ENCODE measurements around the gene TMEM259. TPM values are rescaled to one million over a fixed set of nuclear protein-coding genes. Genes with fewer than 3 reads are reported as not detected.

TMEM259 gene
- total RNA-seq, 1 donor from 2014 or later, result 72.3 TPM

- ATAC-seq, result peak; percentile 70
Measured at GRCh38 chr19:982567-983170, 38.3 kb downstream of the TMEM259 start.

GRCh38 chr19:980133-980998, 40.6 kb downstream of the TMEM259 start:
- ATAC-seq, result no peak

GRCh38 chr19:979318-979741, 41.6 kb downstream of the TMEM259 start:
- ATAC-seq, result no peak

DNA sequence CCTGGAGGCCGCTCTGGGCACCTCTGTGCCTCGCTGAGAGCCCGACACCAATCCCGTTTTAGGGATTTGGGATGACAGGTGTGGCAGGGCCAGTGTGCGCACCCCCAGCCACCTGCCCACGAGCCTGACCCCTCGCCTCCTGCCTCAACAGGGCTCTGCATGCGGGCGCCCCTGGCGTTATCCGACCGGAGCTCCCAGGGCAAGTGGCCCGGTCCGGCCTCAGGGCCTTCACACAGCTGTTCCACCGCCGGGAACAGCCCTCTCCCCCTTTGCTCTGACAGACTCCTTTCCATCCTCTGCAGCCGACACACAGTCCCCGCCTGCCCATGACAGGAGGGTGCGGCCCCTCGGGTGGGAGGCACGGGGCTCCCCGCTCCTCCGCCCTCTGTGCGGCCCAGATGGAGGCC, 43.9 kb downstream of the TMEM259 start:
- peak; percentile 8 for ATAC-seq

DNA sequence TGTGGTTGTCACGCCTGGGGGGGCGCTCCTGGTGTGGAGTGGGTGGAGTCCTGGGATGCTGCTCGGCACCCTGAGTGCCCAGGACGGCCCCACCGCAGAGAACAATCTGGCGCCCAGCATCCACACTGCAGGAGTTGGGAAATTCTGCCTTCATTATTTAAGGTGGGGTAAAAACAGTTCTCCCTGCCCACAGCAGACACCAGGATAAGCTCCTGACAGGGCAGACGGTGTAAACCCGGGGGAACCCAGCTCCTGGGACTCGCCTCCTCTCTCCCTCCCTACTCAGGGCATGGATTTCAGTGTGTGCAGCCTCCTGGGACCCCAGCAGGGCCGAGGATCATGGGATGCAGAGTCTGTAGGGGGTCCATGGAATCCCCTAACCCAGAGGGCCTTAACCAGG, 44.4 kb downstream of the TMEM259 start:
- no peak for ATAC-seq

DNA sequence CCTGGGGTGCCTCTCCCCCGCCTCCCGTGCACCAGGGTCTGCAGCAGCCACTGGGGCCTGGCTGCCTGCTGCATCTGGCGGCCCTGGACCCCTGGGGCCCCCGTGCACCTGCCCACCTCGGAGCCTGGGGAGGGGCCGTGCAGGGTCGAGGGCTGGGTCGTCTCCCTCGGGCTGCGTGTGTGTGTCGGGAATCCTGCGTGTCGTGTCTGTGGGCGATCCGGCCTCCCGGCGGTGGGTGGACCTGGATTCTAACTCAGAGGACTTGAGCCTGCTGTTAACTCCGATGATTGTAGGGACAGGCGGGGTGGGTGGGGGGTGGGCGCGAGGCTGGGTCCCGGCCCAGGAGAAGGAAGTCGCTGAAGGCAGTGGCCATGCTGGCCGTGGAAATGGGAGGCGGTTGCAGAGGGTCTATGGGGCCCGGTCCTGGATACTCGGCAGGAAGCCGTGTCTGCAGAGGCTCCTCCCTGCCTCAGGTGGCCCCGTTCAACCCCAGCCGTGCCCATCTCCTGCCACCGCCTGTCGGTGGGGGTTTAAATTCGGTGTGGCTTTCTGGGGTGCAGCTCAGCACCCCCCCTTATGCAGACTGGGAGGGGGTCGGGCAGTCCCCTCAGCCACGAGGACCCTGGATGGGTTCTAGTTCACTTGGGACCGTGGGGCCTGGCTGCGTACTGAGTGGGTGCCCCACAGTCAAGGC, 46.2 kb downstream of the TMEM259 start:
- ATAC-seq, result peak; percentile 18

DNA sequence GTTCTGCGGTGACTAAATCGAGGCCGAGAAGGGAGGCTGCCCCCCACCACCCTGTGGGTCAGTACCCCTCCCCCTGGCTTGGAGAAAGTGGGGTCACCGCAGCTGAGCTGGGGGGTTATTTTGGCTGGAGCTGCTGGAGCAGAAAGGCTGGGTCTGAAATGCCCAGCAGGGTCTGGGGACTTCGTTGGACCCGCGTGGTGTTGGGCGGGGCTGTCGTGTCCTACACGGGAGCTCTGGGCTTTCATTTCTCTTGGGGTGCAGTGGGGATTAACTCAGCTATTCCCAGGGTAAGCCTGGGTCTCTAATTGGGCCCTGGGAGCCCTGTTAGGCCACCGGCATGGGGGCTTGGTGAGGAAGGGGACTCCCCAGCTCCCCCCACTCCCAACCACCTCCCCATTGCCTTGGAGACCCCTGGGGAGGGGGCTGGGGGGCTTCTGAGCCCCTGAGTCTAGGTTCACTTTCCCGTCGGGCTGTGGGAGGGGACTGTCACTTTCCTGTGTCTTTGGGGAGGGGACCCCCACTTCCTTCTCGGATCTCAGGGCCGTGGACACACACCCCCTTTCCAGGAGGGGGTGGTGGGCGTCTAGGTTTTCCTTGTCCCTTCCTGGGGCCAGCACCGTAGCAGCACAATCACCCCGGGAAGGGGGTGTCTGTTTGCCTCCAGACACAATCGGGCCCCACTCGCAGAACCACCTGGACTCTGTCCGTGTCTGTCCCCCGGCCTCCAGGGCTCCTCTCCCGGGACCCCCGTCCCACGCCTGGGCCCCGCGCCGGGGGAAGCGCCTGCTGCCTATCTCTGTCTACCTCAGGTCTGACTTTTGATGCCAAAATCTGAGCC, 47.0 kb downstream of the TMEM259 start:
- no peak for ATAC-seq

DNA sequence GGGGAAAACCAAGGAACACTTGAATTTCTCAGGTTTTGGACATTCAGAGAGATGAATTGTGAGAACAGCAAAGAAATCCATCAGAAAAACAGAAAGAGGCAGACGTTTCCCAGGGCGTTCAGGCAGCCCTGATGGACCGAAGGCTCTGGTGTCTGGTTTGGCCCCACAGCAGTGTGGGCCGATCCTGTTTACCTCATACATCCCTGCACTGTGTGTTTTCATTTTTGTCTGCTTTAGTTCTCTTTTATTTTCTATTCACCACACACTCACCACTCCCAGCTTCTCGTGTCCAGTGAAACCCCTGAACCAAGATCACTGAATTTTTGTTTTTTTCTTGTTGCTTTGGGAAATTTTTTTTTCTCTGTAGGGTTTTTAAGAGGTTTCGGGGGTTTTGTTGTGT, 48.6 kb downstream of the TMEM259 start:
- ATAC-seq, result no peak

DNA sequence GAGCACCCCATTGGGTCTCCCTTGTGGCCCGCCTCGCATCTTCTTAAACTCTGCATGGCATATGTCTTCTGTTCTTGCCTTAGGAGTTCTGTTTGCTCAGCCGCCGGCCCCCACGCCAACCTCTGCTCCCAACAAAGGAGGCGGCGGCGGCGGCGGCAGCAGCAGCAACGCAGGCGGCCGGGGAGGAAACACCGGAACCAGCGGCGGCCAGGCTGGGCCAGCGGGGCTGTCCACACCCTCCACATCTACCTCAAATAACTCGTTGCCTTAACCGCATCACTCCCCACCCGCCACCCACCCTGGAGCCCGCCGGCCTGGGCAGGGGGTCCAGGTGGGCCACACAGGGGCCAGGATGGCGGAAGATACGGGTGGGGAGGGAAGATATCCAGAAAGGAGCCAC, 49.1 kb downstream of the TMEM259 start:
- no peak for ATAC-seq

DNA sequence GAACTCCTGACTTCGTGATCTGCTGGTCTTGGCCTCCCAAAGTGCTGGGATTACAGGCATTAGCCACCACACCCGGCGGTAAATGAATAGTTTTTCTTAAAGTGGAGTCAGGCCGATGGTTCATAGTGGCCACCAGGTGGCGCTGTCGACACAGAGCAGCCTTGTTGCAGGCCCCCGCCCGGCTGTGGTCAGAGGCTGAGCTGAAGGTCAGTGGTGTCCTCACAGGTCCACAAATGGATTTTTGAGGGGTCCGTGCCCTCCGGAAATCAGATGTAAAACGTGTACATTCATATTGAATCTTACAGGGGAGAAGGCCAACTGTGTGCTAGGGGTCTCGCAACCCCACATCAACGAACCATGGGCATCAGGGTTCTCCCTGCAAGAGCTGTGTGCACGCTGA, 50.2 kb downstream of the TMEM259 start:
- ATAC-seq, result no peak

DNA sequence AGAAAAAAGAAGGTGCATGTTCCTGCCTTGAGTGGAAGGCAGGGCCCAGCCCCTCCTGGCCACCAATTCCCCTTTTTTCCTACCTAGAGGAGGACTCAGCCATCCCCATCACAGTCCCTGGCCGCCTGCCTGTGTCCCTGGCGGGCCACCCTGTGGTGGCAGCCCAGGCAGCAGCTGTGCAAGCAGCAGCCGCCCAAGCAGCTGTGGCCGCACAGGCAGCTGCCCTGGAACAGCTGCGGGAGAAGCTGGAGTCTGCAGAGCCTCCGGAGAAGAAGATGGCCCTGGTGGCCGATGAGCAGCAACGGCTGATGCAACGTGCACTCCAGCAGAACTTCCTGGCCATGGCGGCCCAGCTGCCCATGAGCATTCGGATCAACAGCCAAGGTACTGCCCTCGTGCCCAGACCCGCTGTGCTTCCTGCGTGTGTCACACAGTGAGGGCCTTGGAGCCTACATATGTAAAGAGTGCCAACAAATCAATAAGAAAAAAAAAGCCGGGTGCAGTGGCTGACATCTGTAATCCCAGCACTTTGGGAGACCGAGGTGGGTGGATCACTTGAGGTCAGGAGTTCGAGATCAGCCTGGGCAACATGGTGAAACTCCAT, 54.3 kb downstream of the TMEM259 start:
- no peak for ATAC-seq

DNA sequence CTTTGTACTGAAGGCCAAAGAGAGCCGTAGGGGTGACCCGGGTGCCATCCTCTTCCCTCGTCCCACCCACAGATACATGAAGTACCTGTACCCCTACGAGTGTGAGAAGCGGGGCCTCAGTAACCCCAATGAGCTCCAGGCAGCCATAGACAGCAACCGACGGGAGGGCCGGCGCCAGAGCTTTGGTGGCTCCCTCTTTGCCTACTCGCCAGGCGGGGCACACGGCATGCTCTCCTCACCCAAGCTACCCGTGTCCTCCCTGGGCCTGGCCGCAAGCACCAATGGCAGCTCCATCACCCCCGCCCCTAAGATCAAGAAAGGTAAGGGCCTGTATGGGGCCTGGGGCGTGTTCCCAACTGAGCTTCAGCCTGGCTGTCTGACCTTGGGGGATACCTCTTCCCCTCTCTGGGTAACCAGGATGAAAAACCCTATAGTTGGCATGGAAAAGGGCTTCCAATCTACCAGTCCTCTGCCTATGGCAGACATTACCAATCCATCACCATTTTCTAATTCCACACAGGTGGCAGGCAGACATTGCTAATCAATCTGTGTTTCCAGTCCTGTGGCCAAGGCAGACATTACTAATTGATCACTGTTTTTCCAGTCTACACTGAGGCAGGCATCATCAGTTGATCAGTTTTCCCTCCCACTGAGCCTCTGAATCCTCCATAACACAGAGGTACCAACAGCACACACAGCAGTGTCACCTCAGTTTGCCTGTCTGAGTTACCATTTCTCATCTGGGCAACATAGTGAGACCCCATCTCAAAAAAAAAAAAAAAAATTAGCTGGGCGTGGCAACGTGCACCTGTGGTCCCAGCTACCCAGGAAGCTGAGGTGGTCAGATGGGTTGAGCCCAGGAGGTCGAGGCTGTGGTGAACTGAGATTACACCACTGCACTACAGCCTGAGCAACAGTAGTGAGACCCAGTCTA, 55.9 kb downstream of the TMEM259 start:
- ATAC-seq, result no peak

- no peak for ATAC-seq
Measured at GRCh38 chr19:964116-964520, 56.8 kb downstream of the TMEM259 start.

DNA sequence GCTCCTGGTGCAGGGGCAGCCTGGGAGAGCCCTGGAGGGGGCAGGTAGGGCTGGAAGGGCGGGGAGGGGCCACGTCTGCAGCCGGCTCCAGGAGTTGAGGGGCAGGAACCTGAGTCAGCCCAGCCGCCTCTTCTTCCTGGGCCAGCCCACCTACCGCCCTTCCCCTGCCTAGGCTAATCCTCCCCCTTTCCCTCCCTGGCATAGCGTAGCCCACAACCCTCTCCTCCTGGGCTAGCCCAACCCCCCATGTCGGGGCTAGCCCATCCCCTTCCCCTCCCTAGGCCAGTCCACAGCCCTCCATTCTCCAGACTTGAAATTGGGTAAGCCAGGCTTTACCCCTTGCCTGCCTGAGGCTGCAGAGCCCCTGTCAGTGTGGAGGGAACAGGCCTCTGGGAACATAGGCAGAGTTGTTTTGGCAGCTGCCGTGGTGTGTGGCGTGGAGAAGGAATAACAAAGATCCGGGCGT, 57.4 kb downstream of the TMEM259 start:
- no peak for ATAC-seq

GRCh38 chr19:962683-963400, 58.1 kb downstream of the TMEM259 start:
- no peak for ATAC-seq

DNA sequence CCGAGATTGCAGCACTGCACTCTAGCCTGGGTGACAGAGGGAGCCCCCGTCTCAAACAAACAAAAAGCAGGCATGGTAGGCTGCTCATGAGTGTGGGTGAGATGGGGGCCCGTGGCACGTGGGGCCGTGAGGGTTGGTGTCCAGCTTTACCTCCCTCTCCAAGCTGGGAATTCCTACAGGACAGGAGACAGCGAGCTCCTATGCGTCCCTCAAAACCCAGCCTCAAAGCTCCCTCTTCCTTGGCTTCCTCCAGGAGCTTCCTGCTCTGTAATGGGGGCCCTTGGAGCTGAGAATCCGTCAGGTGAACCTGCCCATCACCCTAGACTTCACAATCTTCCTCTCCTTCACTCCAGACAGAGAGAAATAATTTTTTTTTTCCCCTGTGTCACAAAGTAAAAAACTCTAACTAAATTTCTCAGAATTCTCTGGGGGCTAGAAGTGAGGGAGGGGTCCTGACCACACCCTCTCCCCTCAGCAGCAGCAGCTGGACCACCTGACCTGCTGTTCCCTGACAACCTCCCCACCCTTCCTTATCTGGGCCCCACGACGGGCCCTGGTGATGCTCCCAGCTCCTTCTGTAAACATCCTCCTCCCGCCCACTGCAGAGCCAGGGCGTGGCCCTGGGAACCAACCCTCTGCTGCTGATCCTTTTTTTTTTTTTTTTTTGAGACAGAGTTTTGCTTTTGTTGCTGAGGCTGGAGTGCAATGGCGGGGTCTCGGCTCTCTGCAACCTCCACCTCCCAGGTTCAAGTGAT, 58.9 kb downstream of the TMEM259 start:
- ATAC-seq, result no peak

- ATAC-seq, result no peak
Measured at GRCh38 chr19:960601-960938, 60.4 kb downstream of the TMEM259 start.

DNA sequence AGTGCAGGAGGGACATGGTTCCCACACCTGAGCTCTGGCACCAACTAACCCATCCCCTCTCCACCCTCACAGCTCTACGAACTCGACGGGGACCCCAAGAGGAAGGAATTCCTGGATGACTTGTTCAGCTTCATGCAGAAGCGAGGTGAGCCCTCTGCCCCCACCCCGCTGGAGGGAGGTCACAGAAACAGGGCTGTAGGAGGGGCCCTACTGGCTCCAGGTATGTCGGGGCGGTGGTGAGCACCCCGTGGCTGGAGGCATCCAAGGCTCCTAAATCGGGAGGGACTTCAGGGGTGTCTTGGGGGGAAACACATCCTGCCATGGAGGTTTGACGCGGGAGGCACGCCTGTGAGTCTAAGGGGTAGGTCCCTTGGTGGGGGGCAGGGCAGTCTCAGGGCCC, 60.9 kb downstream of the TMEM259 start:
- ATAC-seq, result no peak
